ENCODE measurements around the gene RCCD1. TPM values are rescaled to one million over a fixed set of nuclear protein-coding genes. Genes with fewer than 3 reads are reported as not detected.

The RCCD1 gene
- polyA plus RNA-seq, 1 donor from 2014 or later = 6.0 TPM

- Mint-ChIP-seq H3K4me3 (no peak overlapping the region), H3K27ac (no peak overlapping the region), H3K4me1 (peaks cover 4 to 12% (median 9%) of the 10 kb centered on the region in 3 donors), H3K36me3 (peaks cover 4% of the 10 kb centered on the region), H3K9me3 (no peaks in the 10 kb centered on the region), H3K27me3 (no peaks in the 10 kb centered on the region)
These were observed 5.2 kb downstream of the RCCD1 start for GRCh38 chr15:90959894-90960293.

DNA sequence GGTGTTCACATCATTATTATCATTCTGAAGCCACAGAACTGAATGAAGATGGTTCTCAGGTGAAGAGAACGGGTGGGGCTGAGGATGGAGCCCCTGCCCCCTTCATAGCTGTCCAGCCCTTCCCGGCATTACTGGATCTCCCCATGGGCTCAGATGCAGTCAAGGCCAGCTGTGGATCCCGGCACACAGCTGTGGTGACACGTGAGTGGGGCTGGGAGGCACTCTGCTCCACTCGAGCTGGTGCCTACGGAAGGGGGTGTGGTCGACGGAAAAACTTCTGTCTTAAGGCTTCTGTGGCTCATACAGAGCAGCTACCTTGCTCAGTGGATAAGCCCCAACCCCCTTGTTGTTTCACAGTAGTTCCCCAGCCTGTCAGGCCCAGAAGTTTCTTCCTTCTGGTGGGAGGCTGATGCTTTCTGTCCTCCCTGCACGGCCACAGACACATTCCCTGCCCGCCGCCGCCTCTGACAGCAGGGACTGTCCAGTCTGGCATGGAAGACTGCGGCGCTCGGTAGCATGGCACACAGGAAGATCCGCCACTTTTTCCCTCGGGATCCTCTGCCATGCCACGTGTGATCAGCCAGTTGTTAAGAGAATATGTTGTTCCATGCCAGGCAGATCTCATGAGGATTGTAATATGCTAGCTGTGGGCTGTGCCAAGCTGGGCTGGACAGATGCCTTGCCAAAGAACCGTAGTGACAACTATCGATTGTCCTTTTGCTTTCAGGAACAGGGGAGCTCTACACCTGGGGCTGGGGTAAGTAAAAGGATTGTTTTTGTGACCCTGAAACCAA, 5.8 kb downstream of the RCCD1 start:
- Mint-ChIP-seq H3K36me3 (peaks cover 4% of the 10 kb centered on the region), H3K27ac (no peak overlapping the region), H3K4me3 (no peak overlapping the region), H3K4me1 (peaks cover 4 to 12% (median 9%) of the 10 kb centered on the region in 3 donors), H3K9me3 (no peaks in the 10 kb centered on the region), H3K27me3 (no peaks in the 10 kb centered on the region)

- H3K27me3 Mint-ChIP-seq = no peaks in the 10 kb centered on the region
- H3K27ac Mint-ChIP-seq = peak overlapping the region in 1 of 3 donors; percentile 12
- peak overlapping the region in 1 of 4 donors; percentile 6 for H3K4me3 Mint-ChIP-seq
- peaks cover 0 to 8% (median 2%) of the 10 kb centered on the region in 3 donors for H3K4me1 Mint-ChIP-seq
- H3K36me3 Mint-ChIP-seq = peaks cover 4% of the 10 kb centered on the region
- no peaks in the 10 kb centered on the region for H3K9me3 Mint-ChIP-seq
These were observed 7.3 kb downstream of the RCCD1 start for GRCh38 chr15:90962021-90962420.

DNA sequence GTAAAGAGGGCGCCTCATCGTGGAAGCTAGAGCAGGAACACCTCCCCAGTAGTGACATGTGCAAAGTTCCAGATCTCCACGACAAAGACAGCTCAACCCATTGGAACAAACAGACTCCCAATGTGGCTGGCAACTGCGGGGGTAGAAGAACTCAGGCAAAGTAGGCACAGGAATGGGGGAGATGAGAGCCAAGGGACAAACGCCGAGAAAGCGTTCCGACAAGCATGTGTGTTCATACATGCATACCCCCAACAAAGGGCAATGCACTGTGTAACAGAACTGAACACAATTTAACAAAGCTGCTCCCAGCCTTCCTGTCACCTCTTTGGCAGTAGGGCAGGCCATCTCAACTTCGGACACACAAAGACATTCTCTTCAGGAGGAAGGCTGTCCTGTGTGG, 11.6 kb downstream of the RCCD1 start:
- Mint-ChIP-seq H3K36me3 (no peaks in the 10 kb centered on the region), H3K9me3 (no peaks in the 10 kb centered on the region), H3K27ac (peak overlapping the region in 1 of 3 donors; percentile 21), H3K4me3 (no peak overlapping the region), H3K27me3 (no peaks in the 10 kb centered on the region), H3K4me1 (peaks cover 0 to 5% (median 0%) of the 10 kb centered on the region in 3 donors)

DNA sequence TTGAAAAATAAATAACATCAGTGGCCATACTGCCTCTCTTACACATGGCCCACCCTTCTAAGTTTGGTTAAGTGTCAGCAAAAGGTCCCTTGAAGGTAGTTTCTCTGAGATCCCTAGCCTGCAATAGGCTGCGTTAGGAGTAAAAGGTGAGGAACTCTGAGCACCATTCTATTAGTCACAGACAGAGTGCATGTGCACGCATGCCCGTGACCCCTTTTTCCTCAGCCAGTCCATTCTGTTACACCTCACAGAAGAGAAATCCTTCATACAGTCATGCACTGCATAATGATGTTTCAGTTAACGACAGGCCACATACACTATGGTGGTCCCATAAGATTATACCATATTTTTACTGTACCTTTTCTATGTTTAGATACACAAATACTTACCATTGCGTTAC, 12.5 kb downstream of the RCCD1 start:
- Mint-ChIP-seq H3K36me3 (no peaks in the 10 kb centered on the region), H3K9me3 (no peaks in the 10 kb centered on the region), H3K27ac (no peak overlapping the region), H3K4me1 (peaks cover 0 to 3% (median 0%) of the 10 kb centered on the region in 3 donors), H3K4me3 (no peak overlapping the region), H3K27me3 (no peaks in the 10 kb centered on the region)

GRCh38 chr15:90968434-90968833, 13.8 kb downstream of the RCCD1 start:
- H3K4me3 Mint-ChIP-seq = no peak overlapping the region
- H3K27me3 Mint-ChIP-seq = no peaks in the 10 kb centered on the region
- no peaks in the 10 kb centered on the region for H3K4me1 Mint-ChIP-seq
- no peaks in the 10 kb centered on the region for H3K9me3 Mint-ChIP-seq
- H3K27ac Mint-ChIP-seq = peak overlapping the region in 1 of 3 donors; percentile 86
- H3K36me3 Mint-ChIP-seq = peaks cover under 1% of the 10 kb centered on the region

GRCh38 chr15:90970274-90970673, 15.6 kb downstream of the RCCD1 start:
- H3K4me1 Mint-ChIP-seq = no peaks in the 10 kb centered on the region
- peaks cover 5% of the 10 kb centered on the region for H3K36me3 Mint-ChIP-seq
- H3K9me3 Mint-ChIP-seq = no peaks in the 10 kb centered on the region
- H3K27ac Mint-ChIP-seq = no peak overlapping the region
- H3K4me3 Mint-ChIP-seq = no peak overlapping the region
- no peaks in the 10 kb centered on the region for H3K27me3 Mint-ChIP-seq

DNA sequence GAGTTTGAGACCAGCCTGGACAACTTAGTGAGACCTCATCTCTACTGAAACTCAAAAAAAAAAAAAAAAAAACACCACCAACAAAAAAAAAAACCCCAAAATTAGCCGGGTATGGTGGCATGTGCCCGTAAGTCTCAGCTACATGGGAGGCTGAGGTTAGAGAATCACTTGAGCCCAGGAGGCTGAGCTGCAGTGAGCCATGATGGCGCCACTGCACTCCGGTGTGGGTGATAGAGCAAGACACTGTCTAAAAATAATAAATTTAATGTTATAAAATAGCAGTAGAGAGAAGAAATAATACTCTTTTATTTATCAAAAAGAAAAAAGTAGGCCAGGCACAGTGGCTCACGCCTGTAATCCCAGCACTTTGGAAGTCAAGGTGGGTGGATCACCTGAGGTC, 17.4 kb downstream of the RCCD1 start:
- Mint-ChIP-seq H3K27ac (no peak overlapping the region), H3K4me1 (no peaks in the 10 kb centered on the region), H3K27me3 (no peaks in the 10 kb centered on the region), H3K36me3 (peaks cover 5% of the 10 kb centered on the region), H3K4me3 (no peak overlapping the region), H3K9me3 (no peaks in the 10 kb centered on the region)

GRCh38 chr15:90974216-90974615, 19.5 kb downstream of the RCCD1 start:
- H3K4me3 Mint-ChIP-seq = no peak overlapping the region
- peaks cover 6% of the 10 kb centered on the region for H3K36me3 Mint-ChIP-seq
- H3K27ac Mint-ChIP-seq = peak overlapping the region in 1 of 3 donors; percentile 1
- H3K27me3 Mint-ChIP-seq = no peaks in the 10 kb centered on the region
- H3K4me1 Mint-ChIP-seq = no peaks in the 10 kb centered on the region
- H3K9me3 Mint-ChIP-seq = no peaks in the 10 kb centered on the region

- Mint-ChIP-seq H3K9me3 (no peaks in the 10 kb centered on the region), H3K4me3 (no peak overlapping the region), H3K4me1 (peaks cover 8 to 25% (median 20%) of the 10 kb centered on the region in 3 donors), H3K27ac (no peak overlapping the region), H3K27me3 (no peaks in the 10 kb centered on the region), H3K36me3 (peaks cover 5% of the 10 kb centered on the region)
These were observed 24.9 kb downstream of the RCCD1 start for GRCh38 chr15:90979582-90979981.

GRCh38 chr15:90981681-90982080, 27.0 kb downstream of the RCCD1 start:
- H3K27ac Mint-ChIP-seq = peak overlapping the region in 2 of 3 donors; percentile 13 to 63
- no peaks in the 10 kb centered on the region for H3K27me3 Mint-ChIP-seq
- peaks cover 5% of the 10 kb centered on the region for H3K36me3 Mint-ChIP-seq
- peak overlapping the region; percentile 13 to 88 (median 38) for H3K4me3 Mint-ChIP-seq
- H3K9me3 Mint-ChIP-seq = no peaks in the 10 kb centered on the region
- peaks cover 9 to 26% (median 23%) of the 10 kb centered on the region in 3 donors for H3K4me1 Mint-ChIP-seq

DNA sequence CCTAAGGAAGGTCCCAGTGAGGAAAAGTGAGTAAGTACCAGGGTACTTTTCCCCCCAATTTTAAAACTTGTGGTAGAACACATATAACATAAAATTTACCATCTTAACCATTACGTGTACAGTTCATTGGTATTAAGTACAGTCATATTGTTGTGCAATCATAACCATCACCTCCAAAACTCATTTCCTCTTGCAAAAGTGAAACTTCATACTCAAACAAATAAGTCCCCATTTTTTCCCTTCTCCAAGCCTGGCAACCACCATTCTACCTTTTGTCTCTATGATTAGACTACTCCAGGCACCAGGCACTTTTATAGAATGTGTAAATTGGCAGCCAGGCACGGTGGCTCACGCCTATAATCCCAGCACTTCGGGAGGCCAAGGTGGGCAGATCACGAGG, 27.5 kb downstream of the RCCD1 start:
- Mint-ChIP-seq H3K4me3 (peak overlapping the region; percentile 13 to 88 (median 38)), H3K36me3 (peaks cover 5% of the 10 kb centered on the region), H3K9me3 (no peaks in the 10 kb centered on the region), H3K27me3 (no peaks in the 10 kb centered on the region), H3K4me1 (peaks cover 14 to 31% (median 27%) of the 10 kb centered on the region in 3 donors), H3K27ac (peak overlapping the region; percentile 13 to 73 (median 63))

DNA sequence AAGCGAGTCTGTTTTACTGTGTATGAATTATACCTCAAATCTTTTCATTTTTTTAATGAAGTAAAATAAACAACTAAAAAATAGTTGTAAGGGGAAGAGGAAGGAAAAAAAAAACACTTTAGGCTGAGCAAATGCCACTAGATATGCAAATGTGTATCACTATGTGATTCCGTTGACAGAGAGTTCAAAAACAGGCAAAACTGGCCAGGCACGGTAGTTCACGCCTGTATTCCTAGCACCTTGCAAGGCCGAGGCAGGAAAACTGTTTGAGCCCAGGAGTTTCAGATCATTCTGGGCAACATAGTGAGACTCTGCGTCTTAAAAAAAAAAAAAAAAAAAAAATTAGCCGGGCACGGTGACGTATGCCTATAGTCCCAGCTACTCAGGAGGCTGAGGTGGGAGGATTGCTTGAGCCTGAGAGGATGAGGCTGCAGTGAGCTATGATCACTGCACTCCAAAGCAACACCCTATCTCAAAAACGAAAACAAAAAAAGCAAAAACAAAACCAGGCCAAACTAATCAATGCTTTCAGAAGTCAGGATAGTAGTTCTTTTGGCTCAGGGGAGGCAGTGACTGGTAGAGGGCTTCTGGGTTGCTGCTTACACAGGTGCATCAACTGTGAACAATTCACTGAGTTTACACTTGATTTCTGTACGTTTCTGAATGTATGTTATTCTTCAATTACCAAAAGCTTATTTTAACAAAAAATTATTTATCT, 32.3 kb downstream of the RCCD1 start:
- H3K4me1 Mint-ChIP-seq = peaks cover 26 to 42% (median 40%) of the 10 kb centered on the region in 3 donors
- peak overlapping the region; percentile 7 to 92 (median 28) for H3K27ac Mint-ChIP-seq
- H3K27me3 Mint-ChIP-seq = peaks cover 2% of the 10 kb centered on the region
- no peaks in the 10 kb centered on the region for H3K9me3 Mint-ChIP-seq
- peaks cover 1% of the 10 kb centered on the region for H3K36me3 Mint-ChIP-seq
- H3K4me3 Mint-ChIP-seq = peak overlapping the region; percentile 17 to 91 (median 78)

DNA sequence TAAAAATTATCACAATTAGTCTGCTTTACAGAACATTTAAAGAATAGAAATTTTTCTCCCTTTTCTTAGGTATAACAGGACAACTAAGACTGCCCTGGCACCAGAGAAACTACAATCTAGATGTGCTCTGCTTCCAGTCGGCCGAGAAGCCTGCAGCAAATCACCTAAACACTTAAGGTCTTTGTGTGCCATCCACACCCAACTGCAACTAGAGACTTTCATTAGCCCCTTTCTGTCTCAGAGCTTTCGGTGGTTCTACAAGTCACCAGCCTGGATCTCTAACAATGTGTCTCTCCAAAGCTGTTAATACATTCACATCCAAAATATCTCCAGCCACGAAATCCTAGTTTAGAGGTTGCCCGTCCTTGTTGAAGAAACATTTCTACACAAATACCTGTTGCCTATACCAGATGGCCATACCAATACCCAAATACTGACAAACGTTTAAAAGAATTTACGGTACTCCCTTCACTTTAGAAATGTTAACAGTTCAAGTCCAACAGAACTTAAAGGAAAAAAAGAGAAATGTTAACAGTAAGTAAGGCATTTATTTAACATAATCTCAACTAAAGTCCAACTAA, 33.0 kb downstream of the RCCD1 start:
- Mint-ChIP-seq H3K36me3 (peaks cover 1% of the 10 kb centered on the region), H3K4me3 (peak overlapping the region in 3 of 4 donors; percentile 32 to 65 (median 64)), H3K9me3 (no peaks in the 10 kb centered on the region), H3K27ac (peak overlapping the region in 2 of 3 donors; percentile 64 to 69), H3K27me3 (peaks cover 3% of the 10 kb centered on the region), H3K4me1 (peaks cover 24 to 45% (median 39%) of the 10 kb centered on the region in 3 donors)

DNA sequence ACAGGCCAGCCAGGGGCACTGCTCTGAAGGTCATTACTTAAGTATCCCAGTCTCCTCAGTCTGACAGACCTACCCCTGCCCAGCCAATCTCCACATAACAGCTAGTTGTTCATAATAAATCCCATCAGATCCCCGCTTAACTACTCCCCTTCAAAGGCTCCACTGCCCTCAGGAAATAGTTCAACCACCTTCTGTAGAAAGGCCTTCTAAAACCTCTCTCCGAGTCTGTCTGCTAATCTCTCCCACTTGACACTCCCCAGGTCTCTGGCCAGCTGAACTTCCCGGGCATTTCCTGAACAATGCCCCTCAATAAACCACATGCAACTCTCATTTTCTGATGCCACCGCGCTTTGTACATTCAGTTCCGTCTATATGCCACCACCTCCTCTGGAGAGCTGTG, 33.6 kb downstream of the RCCD1 start:
- no peaks in the 10 kb centered on the region for H3K36me3 Mint-ChIP-seq
- no peaks in the 10 kb centered on the region for H3K9me3 Mint-ChIP-seq
- peaks cover 25 to 45% (median 38%) of the 10 kb centered on the region in 3 donors for H3K4me1 Mint-ChIP-seq
- peak overlapping the region in 2 of 3 donors; percentile 6 to 21 for H3K27ac Mint-ChIP-seq
- peak overlapping the region in 3 of 4 donors; percentile 4 to 89 (median 45) for H3K4me3 Mint-ChIP-seq
- peaks cover 3% of the 10 kb centered on the region for H3K27me3 Mint-ChIP-seq

Measured in IgD-negative memory B cell (primary cell).